Activated CD8-positive, alpha-beta T cell treated with anti-CD3 and anti-CD28 coated beads for 36 hours (primary cell): ENCODE results near the gene FAM20B. TPM values are rescaled to one million over a fixed set of nuclear protein-coding genes. Genes with fewer than 3 reads are reported as not detected.
"Not testable (repeated sequence)": the region's sequence is repeated elsewhere in the genome, so short reads cannot be mapped to it uniquely, and the experiment has no call there.

ENCODE experiments used
- ATAC-seq: fragments of 200-7000 bp; cut with Tn5 transposase; one replicate; pipeline ENCODE4 v1.10.0; 2021; ENCODE audit warnings: mild to moderate bottlenecking, moderate library complexity
- CTCF ChIA-PET: fragments of 350-600 bp; sonication (Branson Sonifier 250); formaldehyde crosslinking; loops from one replicate; lab custom pipeline; 2021; ENCODE audit warnings: antibody characterized with exemption; lab: Charles Lee
- POLR2A ChIA-PET: fragments of 350-600 bp; sonication (Branson Sonifier 250); formaldehyde crosslinking; loops from one replicate; lab custom pipeline; 2021; ENCODE audit warnings: antibody characterized with exemption; lab: Charles Lee
- DNase-seq: peaks from one replicate; pipeline ENCODE4 v3.0.0-alpha.2; 2020
- H3K27ac Mint-ChIP-seq: one replicate; pipeline ENCODE4 v1.8.0; 2021; ENCODE audit warnings: mild to moderate bottlenecking, mixed read lengths
- H3K27me3 Mint-ChIP-seq: one replicate; pipeline ENCODE4 v1.8.0; 2021; ENCODE audit warnings: mixed read lengths
- H3K36me3 Mint-ChIP-seq: one replicate; pipeline ENCODE4 v1.8.0; 2021; ENCODE audit warnings: low read depth, mixed read lengths
- H3K4me1 Mint-ChIP-seq: one replicate; pipeline ENCODE4 v1.8.0; 2021; ENCODE audit warnings: low read depth, mixed read lengths
- H3K4me3 Mint-ChIP-seq: one replicate; pipeline ENCODE4 v1.8.0; 2021; ENCODE audit warnings: mild to moderate bottlenecking, moderate library complexity, mixed read lengths
- H3K9me3 Mint-ChIP-seq: one replicate; pipeline ENCODE4 v1.8.0; 2021; ENCODE audit warnings: mixed read lengths
- CTCF ChIP-seq: fragments of 200-600 bp; IDR thresholded peaks from one replicate; pipeline ENCODE4 v1.8.0; 2022; ENCODE audit warnings: antibody characterized with exemption, mild to moderate bottlenecking
- intact Hi-C: fragments of 100-400 bp; cut with micrococcal nuclease; formaldehyde crosslinking; loops from one replicate; pipeline ENCODE4 v1.10.0; 2022
- total RNA-seq, 2 experiments: library from RNA; stranded (reverse); gene quantifications; one replicate each; pipeline ENCODE4 v1.2.3, GENCODE V29; 2021

Gene FAM20B
- total RNA-seq, 2 experiments from 2014 or later: 34.7 to 36.1 TPM

DNA sequence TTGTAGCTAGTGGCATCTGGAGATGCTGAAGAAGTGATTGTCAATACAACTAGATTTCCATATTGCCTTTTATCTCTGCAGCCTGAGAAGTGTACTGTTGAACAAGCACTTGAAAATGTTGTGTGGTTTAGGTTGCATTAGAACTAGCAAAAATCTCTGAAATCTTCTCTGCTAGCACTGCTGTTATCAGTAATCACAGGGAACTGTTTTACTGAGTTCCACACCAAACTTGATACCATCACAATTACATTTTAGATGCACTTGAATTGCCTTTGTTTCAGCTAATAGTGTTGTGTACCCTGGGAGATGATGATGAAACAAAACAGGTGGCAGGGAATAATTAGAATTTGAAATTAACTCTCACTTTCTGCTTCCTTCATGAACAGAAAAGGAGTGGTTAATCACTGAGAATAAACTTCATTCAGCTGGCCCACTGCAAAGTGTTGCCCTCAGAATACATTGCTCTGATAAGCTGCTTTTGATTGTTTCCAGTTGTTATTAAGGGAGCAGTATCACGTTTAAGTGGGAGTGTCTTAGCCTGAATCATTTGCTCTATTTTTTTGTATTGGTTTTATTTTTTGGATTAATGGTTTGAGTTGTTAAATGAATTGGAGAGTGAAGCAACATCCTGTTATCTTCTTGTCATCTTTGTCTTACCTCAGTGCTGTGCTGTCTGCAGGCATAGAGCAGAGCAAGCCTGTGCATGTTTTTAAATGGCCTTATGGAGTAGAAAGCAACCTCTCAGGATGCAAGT lies 13.0 kb downstream of the FAM20B start:
- peaks cover 4% of the 10 kb centered on the region for H3K36me3 Mint-ChIP-seq
- no peak for DNase-seq
- H3K4me1 Mint-ChIP-seq: peaks cover 51% of the 10 kb centered on the region
- H3K9me3 Mint-ChIP-seq: no peaks in the 10 kb centered on the region
- ATAC-seq: no peak
- no peak overlapping the region for H3K27ac Mint-ChIP-seq
- CTCF ChIA-PET: interaction anchor here (0.7 to 1.3 kb wide), 5 partner anchors 36 to 495 kb away, joined by 3 to 8 read pairs (median 3); no protein-coding TSS in a partner anchor
- intact Hi-C loops: no loop called here
- H3K27me3 Mint-ChIP-seq: no peaks in the 10 kb centered on the region
- no peak overlapping the region for H3K4me3 Mint-ChIP-seq
- POLR2A ChIA-PET: interaction anchor here (0.9 to 2.0 kb wide), 3 partner anchors 10 to 44 kb away, joined by 3 to 5 read pairs (median 4); no protein-coding TSS in a partner anchor
- TF ChIP-seq CTCF: no peak

- H3K4me3 Mint-ChIP-seq, H3K27ac Mint-ChIP-seq, H3K9me3 Mint-ChIP-seq, ATAC-seq, DNase-seq, intact Hi-C loops, H3K36me3 Mint-ChIP-seq, H3K27me3 Mint-ChIP-seq: not testable (repeated sequence)
- ChIA-PET POLR2A (interaction anchor here (1.6 kb wide), 1 partner anchor 43 kb away, joined by 3 read pairs; no protein-coding TSS in a partner anchor), CTCF (interaction anchor here (1.1 to 1.3 kb wide), 2 partner anchors 330 to 496 kb away, joined by 3 read pairs; no protein-coding TSS in a partner anchor)
- H3K4me1 Mint-ChIP-seq: peaks cover 45% of the 10 kb centered on the region
Measured at GRCh38 chr1:179039502-179040174, 13.9 kb downstream of the FAM20B start.

GRCh38 chr1:179040175-179040551 lies 14.5 kb downstream of the FAM20B start:
- H3K4me3 Mint-ChIP-seq, intact Hi-C loops: not testable (repeated sequence)

DNA sequence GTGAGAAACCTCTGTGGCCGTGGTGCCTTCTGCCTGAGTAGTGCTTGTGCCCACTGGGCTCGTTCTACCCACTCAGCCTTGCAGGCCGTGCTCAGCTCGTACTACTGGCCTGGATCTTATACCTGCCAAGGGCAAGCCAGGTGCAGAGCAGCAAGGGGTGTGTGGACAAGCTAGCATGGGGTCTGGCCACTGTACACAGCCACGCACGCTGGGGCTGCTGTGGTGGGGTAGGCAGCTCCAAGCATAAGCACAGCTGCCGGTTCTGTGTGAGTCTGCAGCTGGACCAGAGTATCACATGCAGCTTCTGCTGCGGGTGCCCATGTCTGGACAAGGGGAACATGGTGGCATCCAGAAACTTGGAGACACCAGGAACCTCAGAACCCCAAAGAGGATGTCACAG lies 16.4 kb downstream of the FAM20B start:
- Mint-ChIP-seq H3K27ac (no peak overlapping the region), H3K4me3 (no peak overlapping the region), H3K4me1 (peaks cover 23% of the 10 kb centered on the region), H3K9me3 (no peaks in the 10 kb centered on the region), H3K36me3 (peaks cover 6% of the 10 kb centered on the region), H3K27me3 (no peaks in the 10 kb centered on the region)
- DNase-seq (no peak), ATAC-seq (no peak)
- no peak for TF ChIP-seq CTCF
- intact Hi-C loops: no loop called here
- ChIA-PET CTCF (interaction anchor here (1.3 to 2.5 kb wide), 2 partner anchors 39 to 258 kb away, joined by 3 to 8 read pairs; no protein-coding TSS in a partner anchor), POLR2A (interaction anchor here (1.3 kb wide), 1 partner anchor 17 kb away, joined by 3 read pairs; no protein-coding TSS in a partner anchor)

More at GRCh38 chr1:179040175-179040551, 14.5 kb downstream of the FAM20B start:
- H3K27me3 Mint-ChIP-seq, H3K9me3 Mint-ChIP-seq, H3K27ac Mint-ChIP-seq, H3K36me3 Mint-ChIP-seq, ATAC-seq, DNase-seq, POLR2A ChIA-PET: not testable (repeated sequence)
- CTCF ChIA-PET: interaction anchor here (1.3 kb wide), 1 partner anchor 330 kb away, joined by 3 read pairs; no protein-coding TSS in a partner anchor
- H3K4me1 Mint-ChIP-seq: peaks cover 39% of the 10 kb centered on the region

DNA sequence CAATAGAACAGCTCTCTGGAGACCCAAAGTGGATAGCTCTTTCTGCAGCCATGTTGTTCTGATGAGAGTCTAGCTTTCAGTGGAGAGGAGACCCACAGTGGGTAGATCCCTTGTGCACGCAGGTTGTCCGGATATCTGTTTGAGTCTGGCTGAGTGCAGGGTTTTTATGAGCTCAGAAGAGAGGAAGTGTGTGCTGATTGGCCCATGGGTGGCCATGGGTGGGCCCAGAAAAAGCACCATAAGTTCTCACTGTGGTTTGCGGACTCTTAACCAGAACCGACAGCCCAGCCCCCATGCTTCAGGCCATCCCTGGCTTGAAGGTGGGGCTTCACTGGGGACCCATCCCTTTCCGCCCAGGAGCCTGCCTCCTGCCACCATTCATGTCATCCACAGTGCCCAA lies 17.0 kb downstream of the FAM20B start:
- TF ChIP-seq CTCF: no peak
- no peak overlapping the region for H3K27ac Mint-ChIP-seq
- H3K27me3 Mint-ChIP-seq: no peaks in the 10 kb centered on the region
- no peak overlapping the region for H3K4me3 Mint-ChIP-seq
- peaks cover 18% of the 10 kb centered on the region for H3K4me1 Mint-ChIP-seq
- no peaks in the 10 kb centered on the region for H3K9me3 Mint-ChIP-seq
- intact Hi-C loops: no loop called here
- peaks cover 6% of the 10 kb centered on the region for H3K36me3 Mint-ChIP-seq
- ATAC-seq (no peak), DNase-seq (no peak)
- POLR2A ChIA-PET: no interaction called here
- CTCF ChIA-PET: interaction anchor here (1.3 to 2.5 kb wide), 3 partner anchors 36 to 259 kb away, joined by 3 to 8 read pairs (median 3); no protein-coding TSS in a partner anchor
